Smooth muscle cell (in vitro differentiated cells): ENCODE data around the gene HIVEP2. TPM values are rescaled to one million over a fixed set of nuclear protein-coding genes. Genes with fewer than 3 reads are reported as not detected.

Experiments used
- DNase-seq: peaks from one replicate; lab custom pipeline; 2025; ENCODE audit not compliant: unreplicated experiment; lab: John Stamatoyannopoulos, UW
- H2AFZ ChIP-seq: fragments of 200-600 bp; sonication (generic); 2 replicates; pipeline ENCODE4 v1.6.0; 2016; ENCODE audit warnings: antibody characterized with exemption, low read depth, mild to moderate bottlenecking
- H3F3A ChIP-seq: fragments of 200-600 bp; sonication (generic); 2 replicates; pipeline ENCODE4 v1.6.0; 2017; ENCODE audit warnings: antibody characterized with exemption, low read depth
- H3K27ac ChIP-seq: fragments of 200-600 bp; sonication (generic); 2 replicates; pipeline ENCODE4 v1.5.1; 2016; ENCODE audit warnings: low read depth, mild to moderate bottlenecking
- H3K27me3 ChIP-seq: fragments of 200-600 bp; sonication (generic); 2 replicates; pipeline ENCODE4 v1.6.1; 2016; ENCODE audit warnings: low read depth, mild to moderate bottlenecking
- H3K36me3 ChIP-seq: fragments of 200-600 bp; sonication (generic); 2 replicates; pipeline ENCODE4 v1.5.1; 2016; ENCODE audit warnings: low read depth
- H3K4me1 ChIP-seq: fragments of 200-600 bp; sonication (generic); 2 replicates; pipeline ENCODE4 v1.5.1; 2016; ENCODE audit warnings: low read depth
- H3K4me2 ChIP-seq: fragments of 200-600 bp; sonication (generic); 2 replicates; pipeline ENCODE4 v1.6.0; 2016; ENCODE audit warnings: mild to moderate bottlenecking
- H3K4me3 ChIP-seq: fragments of 200-600 bp; sonication (generic); 2 replicates; pipeline ENCODE4 v1.5.1; 2016; ENCODE audit warnings: mild to moderate bottlenecking
- H3K79me2 ChIP-seq: fragments of 200-600 bp; sonication (generic); 2 replicates; pipeline ENCODE4 v1.6.0; 2016; ENCODE audit warnings: low read depth, mild to moderate bottlenecking
- H3K9ac ChIP-seq: fragments of 200-600 bp; sonication (generic); 2 replicates; pipeline ENCODE4 v1.6.0; 2016; ENCODE audit warnings: low read depth
- H3K9me3 ChIP-seq: fragments of 200-600 bp; sonication (generic); replicated peaks from 2 replicates; pipeline ENCODE4 v1.5.1; 2016; ENCODE audit warnings: low read depth
- H4K20me1 ChIP-seq: fragments of 200-600 bp; sonication (generic); 2 replicates; pipeline ENCODE4 v1.6.0; 2016; ENCODE audit warnings: low read depth
- CTCF ChIP-seq: fragments of 200-600 bp; sonication (generic); IDR thresholded peaks from 2 replicates; pipeline ENCODE4 v1.5.1; 2017; ENCODE audit warnings: borderline replicate concordance, mild to moderate bottlenecking, antibody characterized with exemption; ENCODE audit not compliant: insufficient read depth, poor library complexity, severe bottlenecking
- WGBS: methylation state at CpG from one replicate; pipeline ENCODE4 v1.1.7; 2016; ENCODE audit warnings: low lambda C conversion rate; 5-methylcytosine and 5-hydroxymethylcytosine counted together
- polyA plus RNA-seq: library from polyadenylated mRNA; unstranded; fragments of >200 nt; fragmentation: Nextera tagmentation; extraction: Ambion mirVana; gene quantifications from 2 replicates; pipeline ENCODE4 v1.2.1, GENCODE V29; 2016
- total RNA-seq: library from RNA; depleted of rRNA; stranded (reverse); fragments of >200 nt; gene quantifications from 2 replicates; pipeline ENCODE4 v1.2.3, GENCODE V29; 2014

Gene HIVEP2
- total and polyA plus RNA-seq, 2 experiments from 2014 or later: 3.2 to 12.5 TPM

GRCh38 chr6:142913036-142913510, 31.9 kb downstream of the HIVEP2 start:
- no peaks in the 10 kb centered on the region for H3K27me3 ChIP-seq
- no peaks in the 10 kb centered on the region for H3K36me3 ChIP-seq
- TF ChIP-seq CTCF: no peak
- H2AFZ ChIP-seq: no peak overlapping the region
- no peaks in the 10 kb centered on the region for H3F3A ChIP-seq
- no peak overlapping the region for H3K9ac ChIP-seq
- H3K4me3 ChIP-seq: no peak overlapping the region
- H3K4me2 ChIP-seq: no peak overlapping the region
- H4K20me1 ChIP-seq: peaks cover 16% of the 10 kb centered on the region
- H3K4me1 ChIP-seq: no peaks in the 10 kb centered on the region
- H3K9me3 ChIP-seq: no peaks in the 10 kb centered on the region
- peaks cover 32% of the 10 kb centered on the region for H3K79me2 ChIP-seq
- 97% methylated on average over 5 of the region's 5 CpGs for WGBS
- DNase-seq: no peak
- H3K27ac ChIP-seq: no peak overlapping the region

- H3F3A ChIP-seq: no peaks in the 10 kb centered on the region
- no peak overlapping the region for H3K9ac ChIP-seq
- peaks cover 10% of the 10 kb centered on the region for H4K20me1 ChIP-seq
- no peak overlapping the region for H2AFZ ChIP-seq
- H3K4me3 ChIP-seq: no peak overlapping the region
- H3K4me2 ChIP-seq: no peak overlapping the region
- no peaks in the 10 kb centered on the region for H3K27me3 ChIP-seq
- DNase-seq: no peak
- H3K4me1 ChIP-seq: no peaks in the 10 kb centered on the region
- no peaks in the 10 kb centered on the region for H3K9me3 ChIP-seq
- 95% methylated on average over 4 of the region's 4 CpGs for WGBS
- TF ChIP-seq CTCF: no peak
- H3K36me3 ChIP-seq: no peaks in the 10 kb centered on the region
- peaks cover 38% of the 10 kb centered on the region for H3K79me2 ChIP-seq
- no peak overlapping the region for H3K27ac ChIP-seq
Observed at GRCh38 chr6:142912125-142912524, 32.9 kb downstream of the HIVEP2 start.

GRCh38 chr6:142911430-142911829, 33.5 kb downstream of the HIVEP2 start:
- no peaks in the 10 kb centered on the region for H3F3A ChIP-seq
- H3K27me3 ChIP-seq: no peaks in the 10 kb centered on the region
- no peak overlapping the region for H3K4me2 ChIP-seq
- H3K9me3 ChIP-seq: no peaks in the 10 kb centered on the region
- no peak for DNase-seq
- no peak overlapping the region for H3K27ac ChIP-seq
- peaks cover 45% of the 10 kb centered on the region for H3K79me2 ChIP-seq
- H3K4me1 ChIP-seq: no peaks in the 10 kb centered on the region
- H3K36me3 ChIP-seq: no peaks in the 10 kb centered on the region
- no peak overlapping the region for H3K4me3 ChIP-seq
- H4K20me1 ChIP-seq: peaks cover 4% of the 10 kb centered on the region
- H3K9ac ChIP-seq: no peak overlapping the region
- TF ChIP-seq CTCF: no peak
- WGBS: 77% methylated on average over 2 of the region's 2 CpGs
- no peak overlapping the region for H2AFZ ChIP-seq

- no peaks in the 10 kb centered on the region for H3K4me1 ChIP-seq
- TF ChIP-seq CTCF: no peak
- no peak overlapping the region for H3K9ac ChIP-seq
- no peaks in the 10 kb centered on the region for H3K36me3 ChIP-seq
- no peaks in the 10 kb centered on the region for H3F3A ChIP-seq
- H3K9me3 ChIP-seq: no peaks in the 10 kb centered on the region
- no peak overlapping the region for H3K4me2 ChIP-seq
- H3K79me2 ChIP-seq: peaks cover 48% of the 10 kb centered on the region
- H3K27ac ChIP-seq: no peak overlapping the region
- H2AFZ ChIP-seq: no peak overlapping the region
- no peaks in the 10 kb centered on the region for H3K27me3 ChIP-seq
- peaks cover under 1% of the 10 kb centered on the region for H4K20me1 ChIP-seq
- DNase-seq: no peak
- H3K4me3 ChIP-seq: no peak overlapping the region
Observed at GRCh38 chr6:142909686-142910085, 35.3 kb downstream of the HIVEP2 start.
